NCI-H1092 treated with DMSO at 0.1 percent for 48 hours (cell line): ENCODE data around the gene VPS13D.

ENCODE experiments used
- DNase-seq: peaks from one replicate; lab custom pipeline; 2025; lab: John Stamatoyannopoulos, UW

Gene VPS13D

DNA sequence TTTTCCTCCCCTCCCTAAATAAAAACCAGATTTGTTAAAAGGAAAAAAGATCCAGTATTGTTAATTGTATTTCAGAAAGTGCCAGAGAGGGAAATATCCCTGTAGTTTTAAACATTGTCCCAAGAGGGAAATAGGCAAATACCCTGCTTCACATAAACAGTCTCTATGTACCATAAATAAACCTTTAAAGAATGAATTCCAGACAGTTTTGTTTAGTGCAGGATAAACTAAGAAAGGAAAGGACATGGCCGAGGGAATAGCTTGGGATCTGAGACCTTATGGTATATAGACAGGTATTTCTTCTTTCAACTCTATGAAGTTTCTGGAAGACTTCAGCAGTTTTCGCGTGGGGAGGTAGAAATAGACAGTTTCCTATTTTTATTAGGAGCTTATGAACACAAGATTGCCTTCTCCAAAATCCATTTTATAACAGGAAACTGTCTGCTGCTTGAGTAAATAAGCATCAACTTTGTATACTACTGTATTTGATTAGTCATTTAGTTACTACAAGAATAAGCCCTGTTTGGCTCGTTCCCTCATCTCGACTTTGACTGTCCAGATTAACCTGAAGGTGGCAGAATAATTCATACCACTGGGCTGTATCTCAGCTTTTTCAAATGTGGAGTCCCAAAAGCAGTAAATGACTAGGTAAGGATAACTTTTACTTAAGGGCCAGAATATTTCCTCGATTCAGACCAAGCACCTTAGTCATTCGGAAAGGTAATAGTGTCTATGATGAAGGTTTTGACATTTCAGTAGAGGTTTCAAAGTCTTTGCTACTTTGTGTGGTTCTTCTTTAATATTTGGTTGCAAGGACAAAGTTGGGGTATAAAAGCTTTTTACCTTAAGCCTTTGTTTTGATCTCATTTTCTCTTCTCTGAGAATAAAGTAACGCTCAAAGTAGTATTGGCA is 177.5 kb downstream of the VPS13D start:
- DNase-seq = peak; percentile 41

DNA sequence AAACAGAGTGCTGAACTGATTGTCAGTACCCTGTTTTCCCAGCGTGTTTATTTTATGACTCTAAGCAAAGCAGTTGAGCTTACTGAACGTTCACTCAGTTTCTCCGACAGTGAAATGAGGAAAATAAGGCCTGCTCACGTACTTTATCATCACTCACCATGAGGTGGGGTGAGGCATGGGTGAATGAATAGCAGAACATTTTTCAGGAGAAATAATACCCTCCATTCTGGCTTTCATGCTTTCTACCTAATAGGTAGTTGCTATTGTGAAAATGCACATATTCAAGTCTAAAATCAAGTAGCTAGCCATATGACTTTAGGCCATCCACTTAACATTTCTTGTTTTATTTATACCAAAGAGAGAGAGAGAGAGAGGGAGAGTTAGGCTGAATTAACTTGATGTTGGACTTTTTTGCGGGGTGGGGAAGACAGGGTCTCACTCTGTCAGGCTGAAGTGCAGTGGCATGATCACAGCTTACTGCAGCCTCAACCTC is 178.2 kb downstream of the VPS13D start:
- no peak for DNase-seq

DNA sequence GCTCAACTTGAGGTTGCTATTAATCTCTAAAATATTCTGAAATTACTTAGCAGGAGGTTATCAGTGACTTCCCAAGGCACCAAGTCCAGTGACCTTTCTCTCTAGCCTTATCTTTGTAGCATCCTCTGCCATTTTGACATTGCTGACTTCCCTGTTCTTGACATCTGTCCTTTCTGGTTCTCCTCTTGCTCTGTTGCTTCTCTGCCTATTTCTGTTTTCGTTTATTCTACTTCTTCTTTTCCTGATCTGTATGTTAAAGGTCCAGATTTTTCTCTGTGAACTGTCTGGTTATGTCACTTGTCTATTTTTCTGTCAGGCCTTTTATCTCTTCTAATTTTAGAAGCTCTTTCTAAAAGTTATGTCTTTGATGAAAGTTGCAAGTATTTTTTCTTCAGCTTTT is 178.8 kb downstream of the VPS13D start:
- DNase-seq = no peak

DNA sequence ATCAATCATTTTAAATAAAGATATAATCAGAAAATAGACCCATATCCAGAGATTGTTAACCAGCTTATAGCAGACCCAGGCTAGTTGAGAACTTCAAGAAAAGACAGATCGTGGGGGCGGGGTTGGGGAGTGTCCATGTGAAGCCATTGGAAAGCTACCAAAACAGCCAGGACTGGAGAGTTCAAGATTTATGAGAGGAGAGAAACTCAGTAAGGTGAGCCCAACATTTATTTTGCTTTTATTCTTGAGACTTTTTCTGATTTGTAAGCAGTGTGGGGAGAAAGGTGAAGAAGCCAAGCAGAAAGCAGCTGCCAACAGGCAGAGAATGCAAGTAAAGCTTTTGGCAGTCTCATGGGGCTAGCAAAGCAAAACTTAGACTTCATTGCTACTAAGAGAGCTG is 179.9 kb downstream of the VPS13D start:
- no peak for DNase-seq

DNA sequence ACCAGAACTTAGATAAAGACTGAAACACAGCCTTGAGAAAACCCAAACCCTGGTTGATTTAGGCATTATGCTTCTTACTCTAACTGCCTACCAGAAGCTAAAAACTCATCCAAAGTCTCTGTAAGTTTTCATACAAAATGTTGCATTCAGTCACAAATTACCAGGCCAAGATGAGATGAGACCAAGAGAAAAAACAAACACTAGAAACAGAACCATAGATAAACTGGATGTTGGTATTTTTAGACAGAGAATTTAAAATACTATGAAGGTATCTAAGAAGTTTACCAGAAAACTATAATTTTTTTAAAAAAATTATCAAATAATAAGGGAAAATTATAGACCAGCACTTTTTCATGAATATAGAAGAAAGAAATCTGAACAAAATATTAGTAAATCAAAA is 180.5 kb downstream of the VPS13D start:
- DNase-seq = no peak

DNA sequence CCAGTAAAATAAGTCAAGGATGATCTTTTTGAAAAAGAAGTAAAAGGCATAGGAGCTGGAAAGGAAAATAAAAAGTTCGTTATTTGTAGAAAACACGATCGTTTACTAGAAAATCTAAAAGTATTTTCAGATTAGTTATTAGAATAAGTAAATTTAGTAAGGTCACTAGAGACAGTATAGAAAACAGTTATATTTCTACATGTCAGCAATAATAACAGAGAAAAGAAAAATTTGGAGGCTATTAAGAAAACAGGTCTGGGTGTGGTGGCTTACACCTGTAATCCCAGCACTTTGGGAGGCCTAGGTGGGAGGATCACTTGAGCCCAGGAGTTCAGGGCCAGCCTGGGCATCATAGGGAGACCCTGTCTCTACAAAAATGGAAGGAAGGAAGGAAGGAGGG is 181.3 kb downstream of the VPS13D start:
- no peak for DNase-seq

DNA sequence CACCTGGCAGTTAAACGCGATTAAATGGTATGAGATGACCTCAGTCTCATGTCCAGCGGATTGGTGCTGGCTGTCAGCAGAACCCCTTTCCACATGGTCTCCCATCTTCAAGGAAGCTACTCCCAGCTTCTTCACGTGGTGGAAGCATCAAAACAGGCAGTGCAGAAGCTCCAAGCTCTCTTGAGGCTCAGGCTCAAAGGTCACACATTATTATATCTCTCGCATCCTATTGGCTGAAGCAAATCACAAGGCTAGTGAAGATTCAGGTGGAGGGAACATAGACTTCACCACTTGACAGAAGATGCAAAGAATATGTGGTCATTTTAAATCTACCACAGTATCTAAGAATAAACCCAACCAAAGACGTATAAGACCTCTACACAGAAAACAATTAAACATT is 181.9 kb downstream of the VPS13D start:
- no peak for DNase-seq

DNA sequence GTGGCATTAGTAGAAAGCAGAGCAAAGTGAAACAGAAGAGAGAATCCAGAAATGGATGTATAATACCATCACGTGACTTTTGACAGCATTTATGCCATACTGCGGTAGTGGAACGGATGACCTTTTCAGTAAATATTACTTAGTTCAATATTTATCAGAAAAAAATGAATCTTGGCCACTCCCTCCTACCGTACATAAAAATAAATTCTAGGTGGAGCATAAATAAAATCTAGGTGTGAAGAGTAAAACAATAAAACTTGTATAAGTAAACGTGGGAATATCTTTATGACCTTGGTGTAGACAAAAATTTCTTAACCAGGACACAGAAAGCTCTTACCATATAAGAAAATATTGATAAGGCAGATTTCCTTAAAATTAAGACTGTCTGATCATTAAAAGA is 182.6 kb downstream of the VPS13D start:
- DNase-seq = no peak

DNA sequence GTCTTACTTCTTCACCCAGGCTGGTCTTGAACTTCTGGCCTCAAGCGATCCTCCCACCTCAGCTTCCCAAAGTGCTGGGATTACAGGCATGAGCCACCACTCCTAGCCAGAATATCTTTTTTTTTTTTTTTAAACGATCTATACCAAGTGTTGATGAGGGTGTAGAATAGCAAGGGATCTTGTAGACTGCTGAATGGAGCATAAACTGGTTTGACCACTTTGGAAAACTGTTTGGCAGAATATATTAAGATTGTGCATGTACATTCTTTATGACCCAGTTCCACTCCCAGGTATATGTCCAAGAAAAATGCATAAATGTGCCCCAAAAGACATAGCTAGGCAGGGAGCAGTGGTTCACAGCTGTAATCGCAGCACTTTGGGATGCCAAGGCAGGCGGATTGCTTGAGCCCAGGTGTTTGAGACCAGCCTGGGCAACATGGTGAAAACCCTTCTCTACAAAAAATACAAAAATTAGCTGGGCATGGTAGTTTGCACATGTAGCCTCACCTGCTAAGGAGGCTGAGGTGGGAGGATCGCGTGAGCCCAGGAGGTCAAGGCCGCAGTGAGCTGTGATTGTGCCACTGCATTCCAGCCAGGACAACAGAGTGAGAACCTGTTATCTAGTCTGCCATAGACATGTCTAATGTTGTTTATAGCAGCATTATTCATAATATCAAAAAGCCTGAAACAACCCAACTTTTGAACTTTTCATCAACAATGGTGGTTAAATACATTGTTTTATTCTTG is 184.0 kb downstream of the VPS13D start:
- no peak for DNase-seq

DNA sequence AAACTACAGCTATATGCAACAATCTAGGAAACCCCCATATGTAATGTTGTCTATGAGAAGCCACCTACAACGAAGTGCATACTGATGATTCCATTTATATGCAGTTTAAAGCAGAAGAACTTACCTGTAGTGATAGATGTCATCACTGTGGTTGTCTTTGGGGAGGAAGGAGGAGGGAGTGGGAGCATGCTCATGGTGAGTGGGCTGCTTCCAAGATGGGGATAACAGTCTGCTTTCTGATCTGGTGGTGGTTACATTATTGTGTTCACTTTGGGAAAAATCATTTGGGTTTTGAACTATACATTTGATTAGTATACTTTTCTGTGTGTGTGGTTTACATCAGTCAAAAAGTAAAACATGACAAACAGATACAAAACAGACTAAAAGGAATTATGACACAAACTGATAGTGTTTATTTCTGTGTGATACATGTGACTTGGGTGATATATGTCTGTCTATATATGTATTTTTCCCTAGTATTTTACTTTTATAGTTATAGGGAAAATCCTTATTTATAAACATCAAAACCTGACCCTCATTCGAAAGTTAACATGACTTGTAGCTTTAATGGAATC is 184.7 kb downstream of the VPS13D start:
- DNase-seq = no peak

DNA sequence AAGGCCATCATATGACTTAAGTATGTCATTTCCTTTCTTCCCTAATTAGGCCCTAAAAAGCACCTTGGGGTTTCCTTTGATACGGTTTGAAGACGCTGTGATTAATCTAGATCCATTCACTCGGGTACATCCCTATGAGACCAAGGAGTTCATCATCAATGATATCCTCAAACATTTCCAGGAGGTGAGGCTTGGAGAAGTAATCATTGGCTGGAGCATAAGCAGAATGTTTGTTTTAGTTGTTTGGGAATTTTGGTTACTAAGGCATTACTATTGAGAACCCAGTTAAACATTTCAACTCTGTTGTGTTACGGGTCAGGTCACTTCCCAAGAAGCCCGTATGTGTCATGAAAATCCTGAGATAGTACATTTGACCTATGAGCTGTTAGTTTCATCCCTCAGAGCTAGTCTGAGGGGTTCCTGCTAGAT is 185.2 kb downstream of the VPS13D start:
- no peak for DNase-seq

DNA sequence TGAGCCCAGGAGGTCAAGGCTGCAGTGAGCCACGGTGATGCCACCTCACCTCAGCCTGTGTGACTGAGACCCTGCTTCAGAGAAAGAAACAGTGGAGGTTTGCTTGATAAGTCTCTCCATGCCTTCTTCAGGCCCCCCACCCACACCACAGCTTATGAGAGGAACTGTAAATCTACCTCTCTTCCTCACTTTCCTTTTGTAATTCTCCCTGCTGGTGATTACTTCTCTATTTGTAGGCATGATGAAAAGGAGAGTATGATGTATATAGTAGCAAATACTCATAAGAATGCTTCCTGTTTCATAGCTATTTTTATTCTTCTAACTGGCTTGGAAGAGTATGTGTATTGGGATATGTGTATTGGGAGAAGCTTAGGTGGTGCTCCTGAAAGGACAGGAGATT is 186.3 kb downstream of the VPS13D start:
- no peak for DNase-seq

DNA sequence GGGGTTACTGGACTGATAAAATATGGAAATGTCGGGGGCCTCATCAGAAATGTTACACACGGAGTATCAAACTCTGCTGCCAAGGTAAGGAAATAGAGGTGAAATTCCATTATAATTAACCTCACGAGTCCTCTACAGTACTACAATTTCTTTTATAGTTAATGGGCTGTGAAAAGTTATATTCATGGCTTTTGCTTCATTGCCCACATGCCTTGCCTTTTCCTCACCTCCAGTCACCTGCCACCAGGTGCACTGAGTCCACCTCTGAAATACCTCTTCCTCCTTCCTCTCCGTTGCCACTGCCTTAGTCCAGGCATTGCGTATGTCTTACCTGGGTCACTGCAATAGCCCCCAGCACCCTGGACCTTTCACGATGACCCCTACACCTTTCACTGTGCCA is 186.9 kb downstream of the VPS13D start:
- DNase-seq = no peak

DNA sequence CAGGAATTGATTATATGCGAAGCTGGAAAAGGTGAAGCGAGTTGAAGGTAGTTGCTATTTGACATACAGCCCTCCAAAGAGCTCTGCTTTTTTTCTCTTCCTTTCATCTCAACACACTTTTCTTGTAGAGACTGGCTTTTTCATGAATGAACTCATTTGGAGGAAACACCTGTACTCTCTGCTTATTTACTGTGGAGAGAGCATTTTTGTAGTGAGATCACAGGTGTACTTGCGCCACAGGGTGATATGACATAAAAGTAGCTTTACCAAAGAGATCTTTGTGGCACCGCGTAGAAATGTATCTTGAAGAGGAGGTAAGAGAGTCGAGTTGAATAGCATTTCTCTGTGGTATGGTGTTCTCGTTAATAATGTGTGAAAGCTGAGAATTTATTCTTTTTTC is 187.6 kb downstream of the VPS13D start:
- no peak for DNase-seq

DNA sequence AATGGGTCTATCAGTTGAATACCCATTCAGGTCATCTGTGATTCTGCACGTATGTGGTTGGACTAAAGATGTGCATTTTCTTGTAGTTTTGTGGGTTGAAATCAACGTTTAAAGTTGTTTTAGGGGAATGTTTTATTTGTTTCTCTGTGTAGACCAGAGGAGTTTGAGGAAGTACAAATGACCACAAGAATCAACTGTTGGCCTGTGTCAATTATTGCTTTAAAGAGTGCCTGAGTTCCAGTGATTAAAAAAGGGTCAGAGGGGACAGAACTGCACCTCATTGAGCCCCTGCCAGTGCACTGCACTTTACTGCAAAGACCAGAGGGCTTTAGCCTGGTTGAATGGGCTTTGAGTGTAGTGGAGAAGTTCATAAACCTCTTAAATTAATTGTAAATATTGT is 190.3 kb downstream of the VPS13D start:
- DNase-seq = no peak

DNA sequence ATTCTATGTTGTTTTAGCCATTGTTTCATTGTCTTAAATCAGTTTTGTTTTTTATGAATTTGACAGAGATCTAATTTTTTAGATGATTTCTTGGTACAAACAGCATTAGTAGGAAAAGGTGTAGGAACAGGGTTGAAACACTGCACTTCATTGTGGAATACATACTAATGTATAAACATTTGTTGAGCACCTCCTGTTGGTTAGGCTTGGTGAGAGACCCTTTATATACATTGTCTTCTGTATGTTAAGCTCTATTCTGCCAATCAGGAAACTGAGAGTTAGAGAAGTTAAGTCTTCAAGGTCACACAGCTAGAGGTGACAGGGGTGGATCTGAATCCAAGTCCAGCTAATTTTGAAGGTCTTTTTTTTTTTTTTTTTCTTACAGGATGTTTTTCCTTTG is 192.7 kb downstream of the VPS13D start:
- no peak for DNase-seq

DNA sequence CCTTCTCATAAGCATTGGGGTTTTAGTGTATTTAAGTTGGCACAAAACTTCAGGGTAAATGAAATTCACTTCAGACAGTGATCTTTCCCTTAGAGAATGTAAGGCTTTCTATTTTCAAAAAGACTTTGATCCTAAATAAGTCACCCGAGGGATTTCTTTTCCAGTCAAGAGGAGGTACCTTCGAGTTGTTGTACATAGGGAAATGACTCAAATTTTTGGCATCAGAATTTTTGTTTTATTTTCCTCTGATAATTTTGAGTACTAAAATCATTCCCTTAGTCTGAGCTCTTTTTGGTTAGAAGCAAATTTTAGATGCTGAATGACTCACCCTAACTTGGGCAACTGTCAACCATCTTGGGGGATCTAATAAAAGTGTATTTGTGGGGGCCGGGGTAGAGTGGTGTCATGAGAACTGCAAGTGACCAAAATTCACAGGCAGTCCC is 194.3 kb downstream of the VPS13D start:
- DNase-seq = no peak

DNA sequence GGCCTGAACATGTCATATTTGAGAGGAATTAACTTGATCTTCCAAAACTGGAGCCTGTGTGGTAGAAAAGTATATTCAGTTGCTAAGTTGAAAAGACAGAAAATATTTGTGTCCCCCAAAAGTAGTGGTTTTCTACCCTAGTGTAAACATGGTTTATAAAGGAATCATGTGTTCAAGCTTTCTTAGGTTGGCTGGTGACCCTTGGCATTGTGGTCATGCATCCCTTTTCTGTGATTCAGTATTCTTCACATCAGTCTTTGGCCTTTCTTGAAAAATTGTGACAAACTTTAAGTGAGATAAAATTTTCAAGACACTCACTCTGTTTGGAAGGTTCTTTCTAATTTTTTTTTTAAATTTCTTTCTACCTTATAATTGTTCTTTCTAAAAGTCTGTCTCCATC is 195.0 kb downstream of the VPS13D start:
- DNase-seq = no peak

DNA sequence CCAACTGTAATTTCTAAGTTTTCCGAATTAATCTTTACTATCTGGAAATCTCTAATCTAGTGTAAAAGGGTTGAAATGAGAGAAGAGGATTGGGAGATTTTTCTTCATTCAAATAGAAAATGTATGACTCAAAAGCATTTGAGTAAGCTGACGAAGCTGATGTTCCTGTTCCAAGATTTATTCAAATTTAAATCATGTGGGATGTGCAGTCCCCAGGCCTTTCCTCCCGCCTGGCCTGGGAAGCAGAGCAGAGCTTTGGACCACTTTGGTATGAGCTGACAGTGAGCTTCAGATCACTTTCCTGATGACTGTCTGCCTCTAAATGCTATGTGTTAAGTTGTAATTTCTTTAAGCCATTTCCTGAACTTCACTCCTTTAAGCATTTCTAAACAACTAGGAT is 196.2 kb downstream of the VPS13D start:
- DNase-seq = no peak

DNA sequence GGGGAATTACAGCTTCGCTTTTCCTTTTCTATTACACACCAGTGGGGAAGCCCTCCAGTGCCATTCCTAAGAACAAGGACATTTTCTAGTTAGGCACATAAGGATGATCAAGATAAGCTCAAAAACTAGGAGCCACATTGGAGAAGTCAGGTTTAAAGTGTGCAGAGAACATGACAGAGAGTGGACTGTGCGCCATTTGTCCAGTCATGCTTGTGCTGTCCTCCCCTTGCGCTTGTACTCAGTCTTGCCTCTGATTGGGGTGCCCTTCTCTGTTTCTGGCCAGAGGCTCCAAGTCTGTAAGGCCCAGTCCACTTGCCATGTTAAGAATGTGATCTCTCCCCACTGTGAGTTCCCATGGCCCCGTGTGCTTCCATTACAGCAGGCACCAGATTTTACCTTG is 198.5 kb downstream of the VPS13D start:
- no peak for DNase-seq

DNA sequence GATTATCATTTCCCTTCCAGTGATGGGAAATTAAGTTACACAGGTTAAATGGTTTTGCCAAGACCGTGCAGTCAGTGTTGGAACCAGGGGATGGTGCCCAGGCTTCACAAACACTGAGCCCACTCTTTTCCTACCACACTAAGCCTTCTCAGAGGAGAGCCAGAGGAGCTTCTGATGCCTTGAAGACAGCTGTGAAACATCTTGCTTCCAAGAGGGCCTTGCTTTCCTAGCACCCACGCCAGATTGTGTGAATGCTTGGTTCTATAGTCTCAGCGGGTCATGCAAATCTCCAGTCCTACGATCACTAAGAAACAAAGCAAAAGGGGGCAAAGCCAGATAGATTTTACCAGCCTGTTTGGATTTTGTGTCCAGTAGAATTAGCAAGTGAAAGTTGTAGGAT is 200.7 kb downstream of the VPS13D start:
- no peak for DNase-seq

DNA sequence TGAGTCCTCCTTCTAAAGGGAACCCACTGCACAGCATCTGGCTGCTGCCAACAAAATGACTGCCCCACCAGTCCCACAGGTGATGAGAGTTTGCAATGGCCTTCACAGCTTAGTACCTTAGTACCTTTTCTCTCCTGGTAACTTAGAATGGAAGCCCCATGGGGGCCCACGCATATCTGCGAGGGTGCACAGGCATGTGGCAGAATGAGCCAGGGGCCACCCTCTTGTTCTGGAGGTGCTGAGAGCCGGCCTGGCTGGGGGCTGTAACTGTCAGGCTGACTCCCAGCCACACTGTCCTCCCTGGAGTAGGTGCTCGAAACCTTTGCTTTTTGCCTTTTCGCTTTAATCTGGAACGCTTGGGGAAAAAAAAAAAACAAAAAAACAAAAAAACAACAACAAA is 203.1 kb downstream of the VPS13D start:
- no peak for DNase-seq
